ENCODE measurements around the gene NDUFS6.

The NDUFS6 gene

GRCh38 chr5:1826235-1826980, 25.2 kb downstream of the NDUFS6 start:
- TF ChIP-seq POLR2AphosphoS5 (IDR thresholded peaks at IDR 0.05; ENCODE audit: low read depth) (no peak), CTCF (IDR thresholded peaks at IDR 0.05; ENCODE audit: insufficient read depth, low read length) (no peak), SPI1 (IDR thresholded peaks at IDR 0.05; ENCODE audit: borderline replicate concordance, low read depth) (no peak), GABPA (IDR thresholded peaks at IDR 0.05; ENCODE audit: low read depth) (no peak)
- TF ChIP-seq, protein P1, sequence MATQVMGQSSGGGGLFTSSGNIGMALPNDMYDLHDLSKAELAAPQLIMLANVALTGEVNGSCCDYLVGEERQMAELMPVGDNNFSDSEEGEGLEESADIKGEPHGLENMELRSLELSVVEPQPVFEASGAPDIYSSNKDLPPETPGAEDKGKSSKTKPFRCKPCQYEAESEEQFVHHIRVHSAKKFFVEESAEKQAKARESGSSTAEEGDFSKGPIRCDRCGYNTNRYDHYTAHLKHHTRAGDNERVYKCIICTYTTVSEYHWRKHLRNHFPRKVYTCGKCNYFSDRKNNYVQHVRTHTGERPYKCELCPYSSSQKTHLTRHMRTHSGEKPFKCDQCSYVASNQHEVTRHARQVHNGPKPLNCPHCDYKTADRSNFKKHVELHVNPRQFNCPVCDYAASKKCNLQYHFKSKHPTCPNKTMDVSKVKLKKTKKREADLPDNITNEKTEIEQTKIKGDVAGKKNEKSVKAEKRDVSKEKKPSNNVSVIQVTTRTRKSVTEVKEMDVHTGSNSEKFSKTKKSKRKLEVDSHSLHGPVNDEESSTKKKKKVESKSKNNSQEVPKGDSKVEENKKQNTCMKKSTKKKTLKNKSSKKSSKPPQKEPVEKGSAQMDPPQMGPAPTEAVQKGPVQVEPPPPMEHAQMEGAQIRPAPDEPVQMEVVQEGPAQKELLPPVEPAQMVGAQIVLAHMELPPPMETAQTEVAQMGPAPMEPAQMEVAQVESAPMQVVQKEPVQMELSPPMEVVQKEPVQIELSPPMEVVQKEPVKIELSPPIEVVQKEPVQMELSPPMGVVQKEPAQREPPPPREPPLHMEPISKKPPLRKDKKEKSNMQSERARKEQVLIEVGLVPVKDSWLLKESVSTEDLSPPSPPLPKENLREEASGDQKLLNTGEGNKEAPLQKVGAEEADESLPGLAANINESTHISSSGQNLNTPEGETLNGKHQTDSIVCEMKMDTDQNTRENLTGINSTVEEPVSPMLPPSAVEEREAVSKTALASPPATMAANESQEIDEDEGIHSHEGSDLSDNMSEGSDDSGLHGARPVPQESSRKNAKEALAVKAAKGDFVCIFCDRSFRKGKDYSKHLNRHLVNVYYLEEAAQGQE (IDR thresholded peaks at IDR 0.05; ENCODE audit: insufficient replicate concordance, low read depth): no peak
- no peak overlapping the region for H3K4me3 ChIP-seq (replicated peaks; ENCODE audit: insufficient read depth, low read length)
- no peak overlapping the region for H3K27ac ChIP-seq (replicated peaks)
- H3K27me3 ChIP-seq (ENCODE audit: insufficient read depth, poor library complexity, severe bottlenecking): no peaks in the 10 kb centered on the region
- DNase-seq (ENCODE audit: low read depth in 1 of 2, low spot score in 1 of 2): no peak

DNA sequence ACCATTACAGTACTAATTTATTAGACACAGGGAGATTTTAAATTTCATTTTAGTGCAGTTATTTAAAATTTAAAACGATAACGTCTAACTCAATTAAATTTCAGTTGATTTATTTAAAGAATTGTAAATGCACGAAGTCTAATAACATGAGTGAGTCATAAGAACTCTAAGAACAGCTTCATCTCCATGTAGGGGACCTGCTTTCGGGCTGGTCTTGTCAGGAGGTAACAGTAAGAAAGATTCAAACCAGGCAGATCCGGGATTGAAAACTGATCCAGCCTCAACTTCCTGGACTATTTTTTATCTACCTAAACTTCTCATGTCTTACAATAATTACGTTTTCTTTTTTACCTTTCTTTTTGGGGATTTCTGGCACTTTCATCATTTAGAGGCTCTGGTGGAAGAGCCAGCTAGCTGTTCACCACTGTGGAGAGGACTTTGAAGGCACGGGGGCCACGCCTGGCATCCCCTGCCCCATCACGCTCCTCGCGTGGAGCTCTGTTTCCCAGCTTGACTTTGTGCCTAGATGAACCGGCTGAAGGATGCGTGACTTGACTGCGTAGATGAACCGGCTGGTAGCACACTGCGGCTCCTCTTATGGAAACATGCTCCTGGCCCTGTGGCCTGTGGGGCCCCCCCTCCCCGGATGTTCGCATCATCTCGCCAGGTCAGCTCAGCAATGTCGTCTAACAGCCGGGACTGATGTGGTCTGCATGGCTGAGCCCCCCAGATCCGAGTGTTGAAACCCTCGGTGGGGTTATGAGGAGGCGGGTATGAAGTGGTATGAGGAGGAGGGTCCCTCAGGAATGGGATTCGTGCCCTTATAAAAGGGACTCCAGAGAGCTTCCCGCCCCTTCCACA, 26.0 kb downstream of the NDUFS6 start:
- TF ChIP-seq SPI1 (IDR thresholded peaks at IDR 0.05; ENCODE audit: borderline replicate concordance, low read depth) (no peak), CTCF (IDR thresholded peaks at IDR 0.05; ENCODE audit: insufficient read depth, low read length) (no peak), POLR2AphosphoS5 (IDR thresholded peaks at IDR 0.05; ENCODE audit: low read depth) (no peak), GABPA (IDR thresholded peaks at IDR 0.05; ENCODE audit: low read depth) (no peak)
- TF ChIP-seq, protein P1 (IDR thresholded peaks at IDR 0.05; ENCODE audit: insufficient replicate concordance, low read depth): no peak
- DNase-seq (ENCODE audit: low read depth in 1 of 2, low spot score in 1 of 2): no peak
- Histone ChIP-seq H3K27me3 (ENCODE audit: insufficient read depth, poor library complexity, severe bottlenecking) (no peaks in the 10 kb centered on the region), H3K4me3 (replicated peaks; ENCODE audit: insufficient read depth, low read length) (no peak overlapping the region), H3K27ac (replicated peaks) (no peak overlapping the region)

DNA sequence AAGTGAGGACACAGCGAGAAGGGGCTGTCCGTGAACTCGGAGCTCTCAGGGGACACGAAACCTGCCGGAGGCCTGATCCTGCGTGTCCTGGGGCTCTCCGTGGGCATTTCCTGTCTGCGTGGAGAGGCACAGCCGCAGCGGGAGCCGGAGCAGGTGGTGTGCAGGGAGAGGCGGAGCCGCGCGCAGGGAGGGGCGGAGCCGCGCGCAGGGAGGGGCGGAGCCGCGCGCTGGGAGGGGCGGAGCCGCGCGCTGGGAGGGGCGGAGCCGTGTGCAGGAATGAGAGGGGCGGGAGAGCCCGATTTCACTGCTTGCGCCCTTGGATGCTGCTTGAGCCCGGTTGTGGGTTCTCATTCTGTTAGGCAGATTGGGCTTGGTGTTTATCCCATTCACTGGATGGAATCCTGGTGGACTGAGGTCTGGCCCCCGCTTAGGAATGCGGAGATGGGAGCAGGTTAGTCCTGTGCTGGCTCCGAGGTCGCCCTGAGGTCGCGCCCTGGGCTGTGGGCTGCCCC, 26.7 kb downstream of the NDUFS6 start:
- DNase-seq (ENCODE audit: low read depth in 1 of 2, low spot score in 1 of 2): no peak
- Histone ChIP-seq H3K27me3 (ENCODE audit: insufficient read depth, poor library complexity, severe bottlenecking) (no peaks in the 10 kb centered on the region), H3K4me3 (replicated peaks; ENCODE audit: insufficient read depth, low read length) (no peak overlapping the region), H3K27ac (replicated peaks) (no peak overlapping the region)
- TF ChIP-seq SPI1 (IDR thresholded peaks at IDR 0.05; ENCODE audit: borderline replicate concordance, low read depth) (no peak), POLR2AphosphoS5 (IDR thresholded peaks at IDR 0.05; ENCODE audit: low read depth) (no peak), CTCF (IDR thresholded peaks at IDR 0.05; ENCODE audit: insufficient read depth, low read length) (no peak), GABPA (IDR thresholded peaks at IDR 0.05; ENCODE audit: low read depth) (no peak)
- TF ChIP-seq, protein P1 (IDR thresholded peaks at IDR 0.05; ENCODE audit: insufficient replicate concordance, low read depth): no peak

Data from HL-60 (cell line).